22Rv1 (cell line): ENCODE data around the gene ARMC9.

Experiments
- ZFX ChIP-seq: fragments of 450-650 bp; IDR thresholded peaks from 2 replicates; pipeline ENCODE4 v1.6.1; 2017; ENCODE audit warnings: antibody characterized with exemption, borderline replicate concordance
- TF ChIP-seq, protein P1 (sequence below): fragments of 450-650 bp; IDR thresholded peaks from 2 replicates; pipeline ENCODE4 v1.5.1; 2017; ENCODE audit warnings: mild to moderate bottlenecking

DNA sequence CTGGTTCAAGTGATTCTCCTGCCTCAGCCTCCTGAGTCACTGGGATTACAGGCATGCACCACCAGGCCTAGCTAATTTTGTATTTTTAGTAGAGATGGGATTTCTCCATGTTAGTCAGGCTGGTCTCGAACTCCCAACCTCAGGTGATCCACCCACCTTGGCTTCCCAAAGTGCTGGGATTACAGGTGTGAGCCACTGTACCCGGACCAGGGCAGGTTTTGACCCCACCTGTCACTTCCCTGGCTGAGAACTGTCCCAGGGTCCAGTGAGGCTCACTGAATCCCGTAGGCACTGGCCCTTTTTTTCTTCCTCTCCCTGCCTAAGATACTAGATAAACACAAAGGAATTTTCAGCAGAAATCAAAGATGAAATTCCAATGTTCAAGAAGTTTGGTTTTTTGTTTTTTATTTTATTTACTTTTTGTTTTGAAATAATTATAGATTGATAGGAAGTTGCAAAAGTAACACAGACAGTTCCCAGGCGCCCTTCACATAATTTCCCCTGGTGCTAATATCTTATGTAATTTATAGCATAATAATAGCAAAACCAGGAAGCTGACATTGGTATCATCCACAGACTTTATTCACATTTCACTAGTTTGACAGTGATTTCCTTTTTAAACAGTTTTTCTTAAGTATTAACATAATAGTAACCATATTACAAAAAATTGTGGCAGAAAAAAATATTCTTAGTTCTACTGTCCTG lies 144.7 kb downstream of the ARMC9 start:
- TF ChIP-seq, protein P1, sequence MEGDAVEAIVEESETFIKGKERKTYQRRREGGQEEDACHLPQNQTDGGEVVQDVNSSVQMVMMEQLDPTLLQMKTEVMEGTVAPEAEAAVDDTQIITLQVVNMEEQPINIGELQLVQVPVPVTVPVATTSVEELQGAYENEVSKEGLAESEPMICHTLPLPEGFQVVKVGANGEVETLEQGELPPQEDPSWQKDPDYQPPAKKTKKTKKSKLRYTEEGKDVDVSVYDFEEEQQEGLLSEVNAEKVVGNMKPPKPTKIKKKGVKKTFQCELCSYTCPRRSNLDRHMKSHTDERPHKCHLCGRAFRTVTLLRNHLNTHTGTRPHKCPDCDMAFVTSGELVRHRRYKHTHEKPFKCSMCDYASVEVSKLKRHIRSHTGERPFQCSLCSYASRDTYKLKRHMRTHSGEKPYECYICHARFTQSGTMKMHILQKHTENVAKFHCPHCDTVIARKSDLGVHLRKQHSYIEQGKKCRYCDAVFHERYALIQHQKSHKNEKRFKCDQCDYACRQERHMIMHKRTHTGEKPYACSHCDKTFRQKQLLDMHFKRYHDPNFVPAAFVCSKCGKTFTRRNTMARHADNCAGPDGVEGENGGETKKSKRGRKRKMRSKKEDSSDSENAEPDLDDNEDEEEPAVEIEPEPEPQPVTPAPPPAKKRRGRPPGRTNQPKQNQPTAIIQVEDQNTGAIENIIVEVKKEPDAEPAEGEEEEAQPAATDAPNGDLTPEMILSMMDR, result no peak
- no peak for TF ChIP-seq ZFX
